GM19463 (cell line): ENCODE data around the gene CRTAC1.

Source experiments
- ATAC-seq: cut with Tn5 transposase; IDR thresholded peaks from one replicate; pipeline ENCODE4 v1.9.1; 2021; ENCODE audit warnings: mild to moderate bottlenecking, moderate library complexity; ENCODE audit not compliant: unreplicated experiment

The CRTAC1 gene

GRCh38 chr10:98029149-98030092 lies 1.0 kb downstream of the CRTAC1 start:
- ATAC-seq = no peak

GRCh38 chr10:98028168-98028770 lies 2.2 kb downstream of the CRTAC1 start:
- ATAC-seq = no peak

DNA sequence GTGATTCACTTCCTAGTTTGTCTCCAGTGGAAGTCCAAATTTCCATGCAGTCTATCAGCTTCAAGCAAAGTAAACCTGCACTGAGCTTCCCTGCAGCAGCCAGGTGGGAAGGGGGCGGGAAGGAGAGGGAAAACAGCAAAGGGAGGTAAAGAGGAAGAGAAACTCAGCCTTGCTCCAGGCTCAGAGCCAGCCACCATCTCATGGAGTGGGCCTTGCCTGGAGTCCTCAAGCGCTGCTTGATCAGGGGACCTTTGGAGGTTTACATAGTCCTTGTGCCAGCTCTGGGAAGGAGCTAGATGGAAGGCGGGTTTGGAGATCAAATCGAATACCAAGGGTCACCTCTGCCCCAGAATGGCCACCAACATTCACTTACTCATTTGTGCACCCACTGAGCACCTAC lies 7.4 kb downstream of the CRTAC1 start:
- ATAC-seq = no peak

DNA sequence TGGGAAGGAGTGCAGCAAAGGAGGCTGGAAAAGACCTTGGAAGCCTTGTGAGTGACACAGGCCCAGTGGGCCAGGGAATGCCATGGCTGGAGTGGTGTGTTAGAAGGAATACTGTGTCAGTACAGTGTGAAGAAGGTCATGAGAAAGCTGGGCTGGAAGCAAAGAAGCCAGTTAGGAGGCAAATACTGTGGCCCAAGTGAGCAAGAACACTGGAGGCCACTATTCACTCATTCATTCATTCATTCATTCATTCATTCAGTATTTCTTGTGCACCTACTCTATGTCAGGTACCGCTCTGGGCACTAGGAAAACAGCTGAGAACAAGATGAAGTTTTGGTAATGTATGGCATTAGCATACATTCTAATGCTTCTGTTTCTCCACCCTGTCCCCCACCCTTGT lies 9.6 kb downstream of the CRTAC1 start:
- no peak for ATAC-seq

DNA sequence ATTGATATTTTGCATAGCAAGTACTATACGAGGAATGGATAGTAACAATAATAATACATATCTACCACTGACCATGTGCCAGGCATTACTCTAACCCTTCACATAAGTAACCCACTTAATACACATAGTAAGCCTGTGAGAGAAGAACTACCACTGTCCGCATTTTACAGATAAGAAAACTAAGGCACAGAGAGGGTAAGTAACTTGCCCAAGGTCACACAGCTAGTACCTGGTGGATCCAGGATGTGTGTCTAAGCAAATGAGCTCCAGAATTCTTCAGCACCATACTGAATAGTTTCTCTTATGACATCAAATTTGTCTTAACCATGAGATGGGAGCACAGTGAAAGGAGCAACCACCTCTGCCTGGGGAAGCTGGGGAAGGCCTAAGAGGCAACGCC lies 10.2 kb downstream of the CRTAC1 start:
- no peak for ATAC-seq

DNA sequence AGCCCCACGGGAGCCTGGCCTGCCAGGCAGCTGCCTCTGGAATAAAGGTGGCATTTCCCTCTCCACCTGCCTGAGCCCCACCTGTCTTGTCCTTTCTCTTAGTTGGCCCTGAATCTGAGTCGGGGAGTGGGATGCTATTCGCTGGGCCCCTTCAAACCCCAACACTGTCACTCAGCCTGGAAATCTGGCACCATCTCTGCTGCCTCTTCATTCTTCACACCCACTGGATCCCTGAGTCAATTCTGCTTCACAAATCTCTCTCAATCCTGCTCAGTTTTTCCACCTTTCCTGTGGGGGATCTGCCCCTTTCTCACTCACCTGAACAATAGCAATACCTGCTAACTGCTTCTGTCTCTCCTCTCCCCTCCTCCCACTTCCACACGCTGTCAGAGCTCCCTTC lies 10.6 kb downstream of the CRTAC1 start:
- no peak for ATAC-seq

DNA sequence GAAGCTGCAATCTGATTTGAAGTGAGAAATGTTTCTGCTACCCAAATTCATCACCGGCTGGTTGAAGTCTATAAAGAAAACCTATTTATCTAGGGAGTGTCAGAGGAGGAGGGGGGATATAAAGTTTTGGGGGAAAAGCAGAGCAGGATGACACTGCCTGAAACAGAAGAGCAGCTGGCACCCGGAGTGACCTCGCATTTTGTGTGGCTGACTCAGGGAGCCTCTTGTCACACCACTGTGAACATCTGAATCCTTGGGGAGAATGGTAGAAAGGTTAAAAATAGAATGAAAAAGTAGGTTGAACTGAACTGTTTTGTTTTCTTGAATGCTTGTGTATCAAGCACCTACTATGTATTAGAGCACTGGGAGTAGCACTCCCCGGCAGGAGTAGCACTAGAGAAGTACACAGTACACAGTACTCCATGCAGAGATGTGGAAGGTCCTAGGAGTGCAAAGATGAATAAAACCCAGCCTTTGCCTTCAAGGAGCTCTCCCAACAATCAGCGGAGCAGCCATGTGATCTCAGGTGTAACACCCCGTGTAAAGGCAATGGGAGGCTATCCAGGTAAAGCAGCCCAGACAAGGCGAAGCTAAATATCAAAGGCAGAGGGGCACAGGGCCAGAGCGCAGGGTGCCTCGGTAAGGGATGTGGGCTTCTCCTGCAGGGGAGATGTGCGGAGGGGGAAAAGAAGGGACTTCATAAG lies 13.5 kb downstream of the CRTAC1 start:
- ATAC-seq = no peak

GRCh38 chr10:98013776-98014175 lies 16.6 kb downstream of the CRTAC1 start:
- no peak for ATAC-seq

DNA sequence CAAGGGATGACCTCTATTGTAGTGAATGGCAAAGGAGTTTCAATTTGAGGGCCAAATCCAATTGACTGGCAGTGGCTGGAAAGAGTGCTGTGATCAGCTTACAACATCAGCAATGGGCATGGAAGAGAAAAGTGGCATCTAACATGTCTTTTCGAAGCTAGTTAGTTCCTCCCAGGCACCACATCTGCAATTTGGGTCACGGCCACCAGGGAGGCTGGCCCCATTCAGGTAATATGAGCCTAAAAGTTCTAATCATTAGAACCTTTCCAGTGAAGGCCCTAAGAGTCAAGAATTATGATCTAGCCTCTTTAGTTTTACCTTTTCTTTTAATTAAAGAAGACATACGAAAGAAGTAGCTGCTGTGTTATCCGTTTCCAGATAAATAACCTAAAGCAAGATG lies 17.3 kb downstream of the CRTAC1 start:
- ATAC-seq = no peak

DNA sequence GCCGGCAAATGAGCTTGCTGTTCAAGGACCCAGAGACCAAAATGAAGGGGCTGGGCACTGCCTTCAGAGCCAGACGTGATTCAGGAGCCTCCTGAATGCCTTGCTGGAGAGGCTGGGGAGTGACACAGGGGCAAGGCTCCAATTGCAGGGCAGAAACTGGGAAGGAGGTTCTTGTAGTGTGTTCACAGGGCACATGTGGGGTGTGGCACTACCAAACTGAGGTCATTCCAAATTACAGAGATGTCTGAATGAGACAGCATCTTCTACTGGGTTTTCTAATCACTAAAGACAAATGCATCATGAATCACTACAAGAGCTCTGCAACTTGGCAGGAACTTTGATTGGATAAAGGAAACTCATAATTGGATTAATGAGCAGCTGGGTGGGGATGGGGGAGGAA lies 17.8 kb downstream of the CRTAC1 start:
- no peak for ATAC-seq

GRCh38 chr10:98010939-98011685 lies 19.3 kb downstream of the CRTAC1 start:
- ATAC-seq = no peak

DNA sequence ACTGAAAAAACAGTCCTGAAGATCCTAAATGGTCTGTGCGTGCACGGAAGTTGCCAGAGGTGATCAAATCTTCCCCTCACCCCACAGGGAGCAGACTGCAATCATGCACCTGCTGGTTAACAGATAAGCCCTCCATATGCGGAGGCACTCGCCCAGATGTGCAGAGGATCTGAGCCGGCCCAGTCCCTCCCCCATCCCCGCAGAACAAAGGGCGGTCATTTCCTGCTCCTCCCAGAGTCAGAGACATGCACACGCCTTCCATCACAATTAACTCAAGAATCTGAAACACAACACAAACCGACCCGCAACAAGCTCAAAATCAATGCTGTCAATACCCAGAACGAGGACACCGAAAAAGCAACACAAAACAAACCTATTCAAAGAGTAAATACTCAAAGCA lies 24.2 kb downstream of the CRTAC1 start:
- ATAC-seq = no peak

GRCh38 chr10:98001736-98002135 lies 28.7 kb downstream of the CRTAC1 start:
- no peak for ATAC-seq

DNA sequence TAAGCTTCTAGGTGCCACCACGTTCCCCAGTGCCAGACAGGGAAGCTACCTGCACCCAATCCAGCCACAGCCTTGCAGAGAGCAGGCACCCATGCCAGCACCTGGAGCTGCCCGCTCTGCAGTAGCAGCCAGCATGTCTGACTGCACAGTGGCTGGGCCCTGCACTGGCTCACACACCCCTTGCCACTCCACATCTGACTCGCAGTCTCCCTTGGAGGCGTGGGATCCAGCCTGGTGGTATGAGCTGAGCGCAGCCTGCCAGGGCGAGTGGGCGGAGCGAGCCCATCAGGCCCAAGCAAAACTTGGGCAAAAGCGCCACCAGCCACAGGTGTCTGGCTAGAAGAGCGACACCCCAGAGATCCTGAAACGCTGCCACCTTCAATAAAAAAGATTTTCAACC lies 30.1 kb downstream of the CRTAC1 start:
- ATAC-seq = no peak

- ATAC-seq = no peak
Measured at GRCh38 chr10:97999923-98000248, 30.5 kb downstream of the CRTAC1 start.

DNA sequence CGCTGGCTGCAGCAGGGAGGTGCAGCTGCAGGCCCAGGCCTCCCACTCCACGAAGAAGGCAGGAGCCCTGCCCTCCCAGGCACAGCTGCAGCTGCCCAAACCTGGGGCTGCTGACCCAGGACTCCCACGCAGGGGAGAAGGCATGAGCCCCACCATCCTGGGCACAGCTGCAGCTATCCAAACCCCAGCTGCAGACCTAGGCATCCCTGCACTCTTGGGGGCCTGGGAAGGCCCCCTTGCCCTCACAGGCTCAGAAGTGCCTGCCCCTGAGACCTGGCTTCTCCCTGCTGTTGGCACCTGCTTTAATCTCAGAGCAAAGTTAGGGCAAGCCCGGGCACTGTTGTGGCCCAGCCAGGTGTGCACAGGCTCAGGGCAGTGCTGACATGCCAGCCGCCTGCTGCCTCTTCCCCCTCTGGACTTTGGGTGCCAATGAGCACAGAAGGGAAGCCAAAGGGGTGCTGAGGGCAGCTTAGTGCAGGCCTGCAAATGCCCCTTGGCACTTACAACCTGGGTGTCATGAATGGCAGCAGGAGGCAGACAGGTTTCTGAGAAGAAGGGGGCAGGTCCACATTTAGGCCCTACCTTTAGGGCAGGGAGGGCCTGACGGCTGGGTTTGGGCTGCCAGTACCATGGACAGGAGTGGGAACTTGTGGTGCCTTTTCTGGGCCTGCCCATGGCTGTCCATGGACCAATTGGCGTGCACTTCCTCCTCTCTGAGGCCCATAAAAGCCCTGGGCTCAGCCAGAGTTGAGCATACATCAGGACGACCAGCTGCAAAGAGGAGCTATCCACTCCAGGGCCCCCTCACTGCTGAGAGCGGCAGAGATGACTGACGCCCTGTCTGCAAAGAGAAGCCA lies 31.1 kb downstream of the CRTAC1 start:
- no peak for ATAC-seq

DNA sequence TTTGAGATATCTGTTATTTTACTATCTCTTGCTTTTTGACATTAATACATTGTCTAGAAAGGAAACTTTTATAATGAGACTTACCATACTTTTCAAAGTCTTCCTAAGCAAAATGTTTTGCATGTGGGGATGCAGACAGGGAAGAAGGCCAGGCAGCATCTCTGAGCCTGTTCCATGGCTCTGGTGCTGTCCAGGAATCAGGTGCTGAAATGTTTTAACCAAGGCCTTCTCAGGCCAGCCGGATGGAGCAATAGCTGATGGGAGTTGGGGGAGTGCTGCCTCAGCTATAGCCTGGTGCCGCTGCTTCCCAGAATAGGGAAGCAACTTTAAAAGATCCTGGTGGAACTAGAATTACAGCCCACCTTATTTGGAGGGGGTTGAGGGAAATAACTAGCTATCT lies 38.5 kb downstream of the CRTAC1 start:
- no peak for ATAC-seq

- ATAC-seq = no peak
Measured at GRCh38 chr10:97981816-97982215, 48.6 kb downstream of the CRTAC1 start.

GRCh38 chr10:97977673-97978072 lies 52.7 kb downstream of the CRTAC1 start:
- ATAC-seq = no peak

DNA sequence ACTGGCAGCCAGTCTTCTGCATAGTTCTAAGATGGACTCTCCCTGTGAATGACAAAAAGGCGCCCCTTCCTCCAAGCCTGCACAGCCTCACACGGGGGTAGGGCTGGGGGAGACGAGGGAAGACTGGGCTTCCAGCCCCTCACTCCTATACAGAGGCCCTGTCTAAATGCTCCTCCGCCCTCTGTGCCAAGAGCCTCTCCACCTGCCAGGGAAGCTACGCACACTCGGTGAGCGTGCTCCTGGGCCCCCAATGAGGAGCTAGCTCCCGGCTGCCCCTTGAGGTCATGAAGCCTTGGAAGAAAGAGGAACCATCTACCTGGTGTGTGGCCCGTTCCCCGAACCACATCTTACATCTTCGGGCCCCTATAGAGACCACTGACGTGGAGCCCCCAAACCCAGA lies 54.8 kb downstream of the CRTAC1 start:
- no peak for ATAC-seq
